NCI-H524 (cell line): Measurements from ENCODE around the gene HOXD11.

Experiments used
- DNase-seq, 2 experiments: peaks; one replicate each; lab custom pipeline; 2025; lab: John Stamatoyannopoulos, UW

The HOXD11 gene

DNA sequence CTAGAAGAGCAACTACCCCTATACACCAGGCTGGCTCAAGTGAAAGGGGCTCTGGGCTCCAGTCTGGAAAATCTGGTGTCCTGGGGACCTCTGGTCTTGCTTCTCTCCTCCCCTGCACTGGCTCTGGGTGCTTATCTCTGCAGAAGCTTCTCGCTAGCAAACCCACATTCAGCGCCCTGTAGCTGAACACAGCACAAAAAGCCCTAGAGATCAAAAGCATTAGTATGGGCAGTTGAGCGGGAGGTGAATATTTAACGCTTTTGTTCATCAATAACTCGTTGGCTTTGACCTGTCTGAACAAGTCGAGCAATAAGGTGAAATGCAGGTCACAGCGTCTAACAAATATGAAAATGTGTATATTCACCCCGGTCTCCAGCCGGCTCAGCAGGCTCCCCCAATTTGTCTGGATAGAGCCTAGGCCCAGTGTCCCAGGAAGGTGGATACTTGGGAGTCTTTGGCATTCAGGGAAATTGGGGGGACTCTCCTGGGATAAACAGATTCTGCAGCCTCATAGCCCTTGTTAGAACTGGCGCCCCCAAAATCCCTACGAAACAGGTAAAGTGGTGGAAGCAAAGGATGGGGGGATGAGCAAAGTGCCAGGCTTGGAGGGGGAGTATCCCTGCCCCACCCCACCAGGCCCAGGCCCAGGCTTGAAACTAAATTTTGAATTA, 41.8 kb downstream of the HOXD11 start:
- no peak for DNase-seq

- DNase-seq = no peak
Measured at GRCh38 chr2:176149481-176149938, 42.4 kb downstream of the HOXD11 start.

GRCh38 chr2:176149939-176150583, 43.0 kb downstream of the HOXD11 start:
- DNase-seq = no peak

GRCh38 chr2:176150584-176151441, 43.7 kb downstream of the HOXD11 start:
- DNase-seq = no peak

DNA sequence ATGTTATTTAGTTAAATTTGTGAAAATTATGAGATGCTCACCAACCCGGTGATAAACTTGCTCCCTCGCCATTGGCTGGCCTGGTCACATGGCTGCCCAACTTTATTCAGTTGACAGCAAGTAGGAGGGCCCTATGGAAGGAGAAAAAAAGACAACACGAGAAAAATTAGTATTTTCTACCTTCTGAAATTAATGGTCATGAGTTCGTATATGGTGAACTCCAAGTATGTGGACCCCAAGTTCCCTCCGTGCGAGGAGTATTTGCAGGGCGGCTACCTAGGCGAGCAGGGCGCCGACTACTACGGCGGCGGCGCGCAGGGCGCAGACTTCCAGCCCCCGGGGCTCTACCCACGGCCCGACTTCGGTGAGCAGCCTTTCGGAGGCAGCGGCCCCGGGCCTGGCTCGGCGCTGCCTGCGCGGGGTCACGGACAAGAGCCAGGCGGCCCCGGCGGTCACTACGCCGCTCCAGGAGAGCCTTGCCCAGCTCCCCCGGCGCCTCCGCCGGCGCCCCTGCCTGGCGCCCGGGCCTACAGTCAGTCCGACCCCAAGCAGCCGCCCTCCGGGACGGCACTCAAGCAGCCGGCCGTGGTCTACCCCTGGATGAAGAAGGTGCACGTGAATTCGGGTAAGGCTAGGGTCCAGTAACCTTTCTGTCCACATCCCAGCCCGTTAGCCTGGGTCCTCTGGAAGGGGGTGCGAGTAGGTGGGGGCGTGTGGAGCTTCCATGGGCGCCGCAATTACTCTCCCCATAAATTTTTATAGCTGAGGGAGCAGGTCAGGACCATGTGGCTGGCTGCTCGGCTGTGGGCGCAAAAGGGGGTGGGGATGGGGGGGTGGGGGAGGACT, 44.6 kb downstream of the HOXD11 start, which contains the start of gene HOXD4:
Gene HOXD4 (plus strand): TSS at position 109 of the 846 bp plus-strand sequence. CDS start 84 bp downstream, at position 193.
- no peak for DNase-seq

- no peak for DNase-seq
Measured at GRCh38 chr2:176152350-176153181, 45.5 kb downstream of the HOXD11 start.

GRCh38 chr2:176154576-176155252, 47.6 kb downstream of the HOXD11 start:
- no peak for DNase-seq

DNA sequence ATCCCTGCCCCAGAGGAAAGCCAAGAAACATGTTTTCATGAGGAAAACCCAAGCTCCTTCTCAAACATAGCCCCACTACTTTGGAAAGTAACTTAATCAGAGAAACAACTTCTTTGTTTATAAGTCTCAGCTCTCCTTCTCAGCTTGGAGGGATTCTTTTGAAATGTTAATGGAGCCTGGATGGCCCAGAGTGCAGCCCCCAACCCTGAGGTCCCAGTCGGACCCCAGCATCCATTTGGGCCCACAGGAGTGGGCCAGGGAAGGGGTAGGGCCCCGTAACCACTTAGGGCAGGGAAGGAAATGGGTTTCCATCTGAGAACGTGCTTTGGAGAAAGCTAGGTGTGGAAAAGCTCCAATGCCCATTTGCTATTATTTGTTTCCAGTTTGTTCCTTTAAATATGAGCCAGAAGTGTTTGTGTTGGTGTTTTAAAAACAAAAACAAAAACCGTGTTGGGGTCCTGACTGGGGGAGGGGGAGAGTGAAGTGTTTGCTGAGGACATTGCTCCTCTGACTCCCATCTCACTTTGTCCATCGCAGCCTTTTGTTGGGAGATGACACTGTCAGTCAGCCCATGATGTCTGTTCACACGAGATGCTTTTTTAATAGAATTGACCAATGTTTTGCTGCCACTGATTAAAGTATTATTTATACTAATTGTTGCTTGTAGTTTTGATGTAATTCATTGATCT, 48.4 kb downstream of the HOXD11 start:
- DNase-seq = no peak

DNA sequence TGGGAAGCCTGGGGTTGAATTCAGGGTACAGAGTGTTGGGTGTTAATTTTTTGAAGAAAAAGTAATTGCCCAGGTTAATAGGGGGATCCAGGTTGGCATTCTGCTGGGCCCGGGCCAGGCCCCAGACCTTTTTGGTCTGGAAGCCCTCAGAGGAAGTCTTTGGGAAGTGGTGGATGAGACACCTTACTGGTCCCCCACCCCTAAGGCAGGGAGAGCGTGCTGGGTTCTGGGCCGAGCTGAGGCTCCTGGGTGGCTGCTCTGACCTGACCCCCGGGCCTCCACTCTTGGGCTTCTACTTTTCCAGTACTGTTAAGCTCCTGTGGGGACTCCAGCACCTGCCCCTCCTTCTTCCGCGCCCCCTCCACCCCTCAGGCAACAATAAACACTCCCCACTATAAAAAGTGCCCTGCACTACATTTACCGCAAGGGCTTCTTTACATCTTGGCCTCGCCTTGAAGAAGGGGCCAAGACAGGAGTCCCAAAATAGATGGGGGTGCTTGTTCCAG, 49.3 kb downstream of the HOXD11 start:
- no peak for DNase-seq

DNA sequence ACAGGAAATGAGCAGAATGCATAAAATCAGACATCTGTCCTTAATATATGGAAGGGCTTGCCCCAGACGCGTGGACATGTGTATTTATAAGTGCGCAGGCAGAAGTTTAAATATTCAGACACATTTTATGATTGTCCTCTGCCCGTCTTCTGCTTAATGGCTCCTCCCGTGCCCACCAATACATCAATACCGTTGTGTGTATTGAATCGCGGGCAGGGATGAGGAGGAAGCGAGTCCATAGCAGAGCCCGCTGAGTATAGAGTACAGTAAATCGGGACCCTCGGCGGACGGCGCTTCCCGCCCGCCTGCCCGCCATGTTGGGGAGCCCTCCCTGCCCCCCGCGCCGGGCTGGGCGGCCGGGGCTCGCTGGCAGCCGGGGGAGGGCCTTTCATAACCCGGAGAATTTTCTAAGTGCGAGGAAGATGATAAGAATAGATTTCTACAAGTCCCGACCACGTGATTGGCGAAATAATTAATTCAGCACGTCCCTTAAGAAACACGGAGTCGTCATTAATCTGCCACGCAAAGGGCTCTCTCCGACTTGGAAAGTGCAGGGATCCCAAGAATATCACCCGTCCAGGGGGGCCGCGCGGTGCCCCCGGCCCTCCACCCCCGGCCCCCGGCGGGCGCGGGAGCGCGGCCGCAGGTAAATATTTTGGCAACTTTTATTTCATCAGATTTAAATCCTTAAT, 49.9 kb downstream of the HOXD11 start, which contains the start of gene HOXD3:
Gene HOXD3 (plus strand): TSS at position 501 of the 692 bp plus-strand sequence. CDS start 11,808 bp downstream, outside the sequence.
- peak; percentile 15 to 47 for DNase-seq

DNA sequence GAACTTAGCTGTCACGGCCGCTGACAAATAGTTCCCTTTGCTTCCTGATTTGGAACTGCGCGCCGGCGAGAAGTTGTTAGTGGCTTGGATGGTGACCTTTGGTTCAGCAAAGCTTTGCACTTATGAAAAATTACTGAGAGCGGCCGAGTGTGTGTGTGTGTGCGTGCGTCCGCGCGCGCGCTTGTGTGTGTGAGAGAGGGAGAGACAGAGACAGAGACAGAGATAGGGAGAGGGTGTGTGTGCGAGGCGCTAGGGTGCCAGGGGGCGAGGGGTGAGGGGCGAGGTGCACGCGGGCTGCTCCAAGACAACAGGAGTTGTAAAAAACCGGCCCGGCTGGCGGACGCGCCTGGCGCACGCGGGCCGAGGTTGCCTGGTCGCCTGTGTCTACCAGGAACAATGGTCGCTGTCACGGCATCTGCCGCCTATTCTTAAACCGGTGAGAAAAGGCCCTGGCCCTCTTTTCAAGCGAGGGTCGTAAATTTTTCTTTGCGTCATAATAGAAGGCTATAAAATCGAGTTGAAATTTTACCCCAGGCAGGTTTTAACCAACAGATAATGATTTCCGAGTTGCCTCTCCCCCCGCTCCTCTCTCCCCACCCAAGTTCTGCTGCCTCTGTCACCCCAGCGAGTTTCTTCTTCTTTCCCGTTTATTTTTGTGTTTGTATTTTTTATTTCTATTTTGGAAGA, 50.6 kb downstream of the HOXD11 start:
- DNase-seq = peak; percentile 14 to 55

DNA sequence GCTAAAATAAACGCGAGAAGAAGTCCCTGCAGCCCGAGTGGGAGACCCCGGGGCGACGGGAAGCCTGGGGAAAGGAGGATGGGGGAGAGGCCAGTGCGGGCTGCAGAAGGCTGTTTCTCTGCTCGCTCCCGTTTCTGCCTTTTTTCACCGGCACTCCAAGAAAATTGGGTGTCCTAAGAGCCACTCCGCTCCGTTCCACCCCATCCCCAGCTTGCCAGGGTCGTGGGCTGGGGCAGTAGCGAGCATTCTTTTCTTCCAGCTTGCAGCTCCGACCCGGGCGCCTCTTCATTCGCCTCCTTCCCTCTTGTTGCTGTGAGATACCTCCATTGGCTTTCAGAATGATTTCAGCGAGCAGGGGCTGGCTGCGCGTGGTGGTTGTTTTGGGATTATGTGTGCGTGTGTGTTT, 51.1 kb downstream of the HOXD11 start:
- DNase-seq = peak; percentile 55 to 56

- peak; percentile 77 to 92 for DNase-seq
Measured at GRCh38 chr2:176158855-176159662, 52.0 kb downstream of the HOXD11 start.
